C4-2B (cell line): ENCODE results near the gene C2orf80.

ENCODE experiments used
- CTCF ChIP-seq: fragments of 450-650 bp; conservative IDR thresholded peaks from 2 replicates; pipeline ENCODE4 v1.5.1; 2017; ENCODE audit warnings: mild to moderate bottlenecking
- ZFX ChIP-seq: fragments of 450-650 bp; IDR thresholded peaks from 2 replicates; pipeline ENCODE4 v1.6.1; 2017

GRCh38 chr2:208142925-208143799 lies 46.7 kb downstream of the C2orf80 start:
- TF ChIP-seq CTCF (no peak), ZFX (no peak)
